Mucosa of descending colon (tissue), 3 donors: Measurements from ENCODE around the gene KCNQ2. TPM values are rescaled to one million over a fixed set of nuclear protein-coding genes. Genes with fewer than 3 reads are reported as not detected.

Experiments
- ATAC-seq: fragments of 200-7000 bp; cut with Tn5 transposase; one replicate; pipeline ENCODE4 v1.9.1; 2020; ENCODE audit warnings: mild to moderate bottlenecking, moderate library complexity
- DNase-seq, 3 donors: peaks; one replicate each; pipeline ENCODE4 v3.0.0-alpha.2; 2020
- H3K36me3 ChIP-seq: fragments of 200-600 bp; one replicate; pipeline ENCODE4 v1.8.0; 2021; ENCODE audit warnings: low read depth, mild to moderate bottlenecking
- H3K4me1 ChIP-seq: fragments of 200-600 bp; one replicate; pipeline ENCODE4 v1.8.0; 2021; ENCODE audit warnings: low read depth, mild to moderate bottlenecking
- H3K4me3 ChIP-seq: fragments of 200-600 bp; one replicate; pipeline ENCODE4 v1.8.0; 2021; ENCODE audit warnings: mild to moderate bottlenecking
- H3K9me3 ChIP-seq: fragments of 200-600 bp; one replicate; pipeline ENCODE4 v1.8.0; 2021; ENCODE audit warnings: mild to moderate bottlenecking
- CTCF ChIP-seq: fragments of 200-600 bp; IDR thresholded peaks from one replicate; pipeline ENCODE4 v1.8.0; 2022; ENCODE audit warnings: antibody characterized with exemption, mild to moderate bottlenecking
- intact Hi-C, 2 donors: fragments of 100-400 bp; cut with DNase I in 1 of 2; cut with micrococcal nuclease in 1 of 2; formaldehyde crosslinking; loops; one replicate each; pipeline versions ENCODE4 v1.11.0 to v1.11.1; 2022; cut with DNase I, micrococcal nuclease
- total RNA-seq, 3 donors: library from RNA; stranded (reverse); fragmentation: NEBNext Ultra II Directional in 2 of 3; extraction: Animal tissue kit (Norgen Biotek cat#: 25700) in 2 of 3; gene quantifications; one replicate each; pipeline versions ENCODE4 v1.2.1 to v1.2.4, GENCODE V29; 2021 to 2023
- donor health status: DM: no; HTN: no; CAD: no; lungs with moderate emphysema.
- donor health status: DM: no; HTN: no; CAD: no.
- donor health status: DM: no; HTN: yes; CAD: no.

The KCNQ2 gene
- total RNA-seq, 3 donors from 2014 or later: 1.4 TPM; not detected in 2

- no peaks in the 10 kb centered on the region for H3K36me3 ChIP-seq
- no peak for ATAC-seq
Observed at GRCh38 chr20:63494084-63494419, 21.6 kb upstream of the KCNQ2 start.

DNA sequence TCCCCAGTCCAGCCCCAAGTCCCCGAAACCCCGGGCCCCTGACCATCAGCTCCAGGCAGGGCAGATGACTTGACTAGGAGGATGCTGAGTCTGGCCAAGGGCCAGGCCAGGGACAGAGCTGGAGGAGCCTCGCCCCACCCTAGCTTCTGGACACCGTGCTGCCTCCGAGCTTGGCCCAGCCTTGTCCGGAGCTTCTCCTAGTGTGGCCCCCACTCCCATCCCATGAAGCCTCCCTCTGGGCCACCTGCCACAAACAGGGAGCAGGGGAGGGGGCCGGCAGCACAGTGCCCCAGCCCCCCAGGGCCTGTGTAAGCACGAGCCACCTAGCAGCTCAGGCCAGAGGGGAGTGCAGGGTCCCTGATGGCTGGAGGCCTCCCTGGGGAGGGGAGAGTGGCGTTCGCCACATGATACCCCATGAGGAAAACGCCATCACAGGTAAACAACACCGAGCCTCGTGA lies 21.1 kb upstream of the KCNQ2 start:
- no peak for TF ChIP-seq CTCF

More at GRCh38 chr20:63494084-63494419, 21.6 kb upstream of the KCNQ2 start:
- H3K4me3 ChIP-seq: no peak overlapping the region
- H3K4me1 ChIP-seq: peaks cover 9% of the 10 kb centered on the region
- DNase-seq: no peak
- no peak for TF ChIP-seq CTCF
- intact Hi-C loops: no loop called here
- H3K9me3 ChIP-seq: no peaks in the 10 kb centered on the region

DNA sequence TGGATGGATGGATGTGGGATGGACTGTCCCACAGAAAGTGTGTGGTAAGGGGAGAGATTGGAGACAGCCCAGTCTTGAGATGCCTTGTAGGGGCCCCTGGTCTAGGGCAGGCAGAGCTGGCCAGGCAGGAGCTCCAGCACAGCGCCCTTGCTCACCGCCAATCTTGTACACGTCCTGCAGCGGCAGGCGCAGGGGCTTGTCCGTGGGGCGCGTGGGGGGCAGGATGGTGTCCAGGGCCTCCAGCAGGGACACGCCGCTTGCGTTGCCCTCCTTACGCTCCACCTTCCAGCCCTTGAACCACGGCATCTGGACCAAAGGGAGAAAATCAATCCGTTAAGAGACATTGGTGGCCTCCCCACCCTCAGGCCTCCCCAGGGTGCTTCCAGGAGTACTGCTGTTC lies 20.5 kb upstream of the KCNQ2 start:
- ATAC-seq (no peak), DNase-seq (no peak)
- Histone ChIP-seq H3K4me1 (peaks cover 5% of the 10 kb centered on the region), H3K4me3 (no peak overlapping the region), H3K9me3 (no peaks in the 10 kb centered on the region), H3K36me3 (no peaks in the 10 kb centered on the region)
- intact Hi-C loops: no loop called here
- no peak for TF ChIP-seq CTCF

More for the DNA sequence above, 21.1 kb upstream of the KCNQ2 start:
- Histone ChIP-seq H3K36me3 (no peaks in the 10 kb centered on the region), H3K9me3 (no peaks in the 10 kb centered on the region), H3K4me3 (no peak overlapping the region), H3K4me1 (peaks cover 9% of the 10 kb centered on the region)
- intact Hi-C loops: no loop called here
- DNase-seq (no peak), ATAC-seq (no peak)

GRCh38 chr20:63492518-63492917 lies 20.1 kb upstream of the KCNQ2 start:
- intact Hi-C loops: no loop called here
- no peak for DNase-seq
- Histone ChIP-seq H3K9me3 (no peaks in the 10 kb centered on the region), H3K4me3 (no peak overlapping the region), H3K36me3 (no peaks in the 10 kb centered on the region), H3K4me1 (peaks cover 5% of the 10 kb centered on the region)
- TF ChIP-seq CTCF: no peak
- ATAC-seq: no peak

DNA sequence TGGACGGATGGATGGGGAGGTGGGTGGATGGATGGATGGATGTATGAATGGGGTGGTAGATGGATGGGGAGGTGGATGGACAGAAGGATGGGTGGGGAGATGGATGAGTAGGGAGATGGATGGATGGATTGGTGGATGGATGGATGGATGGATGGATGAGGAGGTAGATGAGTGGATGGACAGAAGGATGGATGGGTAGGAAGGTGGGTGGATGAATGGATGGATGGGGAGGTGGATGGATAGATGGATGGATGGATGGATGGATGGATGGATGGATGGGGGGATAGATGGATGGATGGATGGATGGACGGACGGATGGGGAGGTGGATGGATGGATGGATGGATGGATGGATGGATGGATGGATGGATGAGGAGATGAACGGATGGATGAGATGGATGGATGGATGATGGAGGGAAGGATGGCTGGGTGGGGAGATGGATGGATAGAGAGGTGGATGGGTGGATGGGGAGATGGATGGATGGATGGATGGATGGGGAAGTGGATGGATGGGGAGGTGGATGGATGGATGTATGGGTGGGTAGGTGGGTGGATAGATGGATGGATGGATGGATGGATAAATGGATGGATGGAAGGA lies 19.3 kb upstream of the KCNQ2 start:
- Histone ChIP-seq H3K4me3 (no peak overlapping the region), H3K36me3 (no peaks in the 10 kb centered on the region), H3K4me1 (peaks cover 5% of the 10 kb centered on the region), H3K9me3 (no peaks in the 10 kb centered on the region)
- no peak for ATAC-seq
- no peak for TF ChIP-seq CTCF
- DNase-seq: no peak
- intact Hi-C loops: no loop called here

- TF ChIP-seq CTCF: no peak
- Histone ChIP-seq H3K4me1 (no peaks in the 10 kb centered on the region), H3K36me3 (no peaks in the 10 kb centered on the region), H3K4me3 (no peak overlapping the region), H3K9me3 (no peaks in the 10 kb centered on the region)
- intact Hi-C loops: no loop called here
- no peak for ATAC-seq
- no peak for DNase-seq
Observed at GRCh38 chr20:63491078-63491477, 18.6 kb upstream of the KCNQ2 start.
